ENCODE results near the gene NME8.
A peak's percentile ranks its signal among the peaks of the same experiment; 100 is the strongest.

Gene NME8

DNA sequence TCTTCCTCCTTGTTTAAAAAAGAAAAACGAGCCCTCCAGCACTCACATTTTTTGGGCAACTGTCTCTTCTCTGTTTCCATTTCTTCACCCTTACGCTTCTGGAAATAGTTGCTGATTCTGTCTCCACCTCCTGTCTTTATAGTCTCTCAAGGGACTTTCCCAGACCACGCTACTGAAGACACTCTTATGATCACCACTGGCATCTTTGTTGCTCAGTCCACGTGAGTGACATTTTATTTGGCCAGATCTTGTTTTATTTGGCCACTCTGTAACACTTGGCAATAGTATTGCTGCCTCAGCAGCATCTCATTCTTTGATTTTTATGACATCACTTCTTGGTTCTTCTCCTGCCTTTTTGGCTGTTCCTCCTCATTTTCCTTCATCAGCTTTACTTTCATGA lies 21.6 kb upstream of the NME8 start:
- DNase-seq (ENCODE audit: low read depth in 1 of 2, low spot score in 1 of 2): no peak
- TF ChIP-seq, protein P1, sequence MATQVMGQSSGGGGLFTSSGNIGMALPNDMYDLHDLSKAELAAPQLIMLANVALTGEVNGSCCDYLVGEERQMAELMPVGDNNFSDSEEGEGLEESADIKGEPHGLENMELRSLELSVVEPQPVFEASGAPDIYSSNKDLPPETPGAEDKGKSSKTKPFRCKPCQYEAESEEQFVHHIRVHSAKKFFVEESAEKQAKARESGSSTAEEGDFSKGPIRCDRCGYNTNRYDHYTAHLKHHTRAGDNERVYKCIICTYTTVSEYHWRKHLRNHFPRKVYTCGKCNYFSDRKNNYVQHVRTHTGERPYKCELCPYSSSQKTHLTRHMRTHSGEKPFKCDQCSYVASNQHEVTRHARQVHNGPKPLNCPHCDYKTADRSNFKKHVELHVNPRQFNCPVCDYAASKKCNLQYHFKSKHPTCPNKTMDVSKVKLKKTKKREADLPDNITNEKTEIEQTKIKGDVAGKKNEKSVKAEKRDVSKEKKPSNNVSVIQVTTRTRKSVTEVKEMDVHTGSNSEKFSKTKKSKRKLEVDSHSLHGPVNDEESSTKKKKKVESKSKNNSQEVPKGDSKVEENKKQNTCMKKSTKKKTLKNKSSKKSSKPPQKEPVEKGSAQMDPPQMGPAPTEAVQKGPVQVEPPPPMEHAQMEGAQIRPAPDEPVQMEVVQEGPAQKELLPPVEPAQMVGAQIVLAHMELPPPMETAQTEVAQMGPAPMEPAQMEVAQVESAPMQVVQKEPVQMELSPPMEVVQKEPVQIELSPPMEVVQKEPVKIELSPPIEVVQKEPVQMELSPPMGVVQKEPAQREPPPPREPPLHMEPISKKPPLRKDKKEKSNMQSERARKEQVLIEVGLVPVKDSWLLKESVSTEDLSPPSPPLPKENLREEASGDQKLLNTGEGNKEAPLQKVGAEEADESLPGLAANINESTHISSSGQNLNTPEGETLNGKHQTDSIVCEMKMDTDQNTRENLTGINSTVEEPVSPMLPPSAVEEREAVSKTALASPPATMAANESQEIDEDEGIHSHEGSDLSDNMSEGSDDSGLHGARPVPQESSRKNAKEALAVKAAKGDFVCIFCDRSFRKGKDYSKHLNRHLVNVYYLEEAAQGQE (IDR thresholded peaks at IDR 0.05; ENCODE audit: insufficient replicate concordance, low read depth): no peak
- no peak for TF ChIP-seq SPI1 (IDR thresholded peaks at IDR 0.05; ENCODE audit: borderline replicate concordance, low read depth)
- no peak for TF ChIP-seq POLR2AphosphoS5 (IDR thresholded peaks at IDR 0.05; ENCODE audit: low read depth)
- TF ChIP-seq GABPA (IDR thresholded peaks at IDR 0.05; ENCODE audit: low read depth): no peak
- TF ChIP-seq, protein P2, sequence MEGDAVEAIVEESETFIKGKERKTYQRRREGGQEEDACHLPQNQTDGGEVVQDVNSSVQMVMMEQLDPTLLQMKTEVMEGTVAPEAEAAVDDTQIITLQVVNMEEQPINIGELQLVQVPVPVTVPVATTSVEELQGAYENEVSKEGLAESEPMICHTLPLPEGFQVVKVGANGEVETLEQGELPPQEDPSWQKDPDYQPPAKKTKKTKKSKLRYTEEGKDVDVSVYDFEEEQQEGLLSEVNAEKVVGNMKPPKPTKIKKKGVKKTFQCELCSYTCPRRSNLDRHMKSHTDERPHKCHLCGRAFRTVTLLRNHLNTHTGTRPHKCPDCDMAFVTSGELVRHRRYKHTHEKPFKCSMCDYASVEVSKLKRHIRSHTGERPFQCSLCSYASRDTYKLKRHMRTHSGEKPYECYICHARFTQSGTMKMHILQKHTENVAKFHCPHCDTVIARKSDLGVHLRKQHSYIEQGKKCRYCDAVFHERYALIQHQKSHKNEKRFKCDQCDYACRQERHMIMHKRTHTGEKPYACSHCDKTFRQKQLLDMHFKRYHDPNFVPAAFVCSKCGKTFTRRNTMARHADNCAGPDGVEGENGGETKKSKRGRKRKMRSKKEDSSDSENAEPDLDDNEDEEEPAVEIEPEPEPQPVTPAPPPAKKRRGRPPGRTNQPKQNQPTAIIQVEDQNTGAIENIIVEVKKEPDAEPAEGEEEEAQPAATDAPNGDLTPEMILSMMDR (IDR thresholded peaks at IDR 0.05; ENCODE audit: insufficient read depth, low read length): no peak
- Histone ChIP-seq H3K27ac (replicated peaks) (no peak overlapping the region), H3K27me3 (ENCODE audit: insufficient read depth, poor library complexity, severe bottlenecking) (no peaks in the 10 kb centered on the region), H3K4me3 (replicated peaks; ENCODE audit: insufficient read depth, low read length) (no peak overlapping the region)

DNA sequence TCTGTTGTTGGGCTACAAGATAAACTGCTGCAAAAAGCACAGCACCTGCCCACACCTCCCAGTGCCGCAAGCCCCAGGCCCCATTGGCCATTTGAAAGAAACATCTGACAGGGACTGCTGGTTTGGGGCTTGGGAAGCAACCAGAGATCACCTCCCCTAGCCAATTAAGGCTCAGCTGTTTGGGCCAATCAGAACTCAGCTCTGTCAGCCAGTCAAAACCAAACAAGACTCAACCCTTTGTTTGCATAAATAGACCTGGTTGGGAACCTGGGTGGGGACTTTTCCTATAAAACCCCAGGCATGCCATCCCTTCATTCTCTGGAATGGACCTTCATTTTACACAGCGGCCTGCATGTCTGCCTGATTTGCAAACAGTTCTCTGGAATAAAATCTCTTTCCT lies 17.2 kb upstream of the NME8 start:
- Histone ChIP-seq H3K27ac (replicated peaks) (no peak overlapping the region), H3K4me3 (replicated peaks; ENCODE audit: insufficient read depth, low read length) (no peak overlapping the region), H3K27me3 (ENCODE audit: insufficient read depth, poor library complexity, severe bottlenecking) (no peaks in the 10 kb centered on the region)
- TF ChIP-seq, protein P2 (IDR thresholded peaks at IDR 0.05; ENCODE audit: insufficient read depth, low read length): no peak
- TF ChIP-seq SPI1 (IDR thresholded peaks at IDR 0.05; ENCODE audit: borderline replicate concordance, low read depth) (no peak), GABPA (IDR thresholded peaks at IDR 0.05; ENCODE audit: low read depth) (no peak), POLR2AphosphoS5 (IDR thresholded peaks at IDR 0.05; ENCODE audit: low read depth) (no peak)
- TF ChIP-seq, protein P1 (IDR thresholded peaks at IDR 0.05; ENCODE audit: insufficient replicate concordance, low read depth): no peak
- DNase-seq (ENCODE audit: low read depth in 1 of 2, low spot score in 1 of 2): no peak

DNA sequence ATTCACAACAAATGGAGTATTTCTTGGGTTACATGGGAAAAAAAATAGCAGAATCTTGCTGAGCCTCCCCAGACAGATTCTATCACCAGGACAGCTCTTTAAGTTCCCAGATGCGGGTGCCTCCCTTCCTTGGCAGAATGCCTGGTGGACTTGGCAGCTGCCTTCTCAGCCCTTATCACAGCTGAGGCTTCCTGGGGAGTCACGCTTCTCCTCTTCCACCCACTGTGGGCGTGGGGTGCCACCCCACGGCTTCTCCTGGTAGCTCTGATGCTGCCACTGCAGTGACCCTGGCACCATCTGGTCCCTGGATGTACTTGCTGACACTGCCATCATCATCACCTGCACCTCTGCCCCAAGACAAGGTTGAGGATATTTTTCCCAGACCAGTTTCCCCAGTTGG lies 16.2 kb upstream of the NME8 start:
- 0 out of 2 replicates have a peak, but pooled peaks have one; percentile 28 for TF ChIP-seq POLR2AphosphoS5 (IDR thresholded peaks at IDR 0.05; ENCODE audit: low read depth)
- TF ChIP-seq, protein P2 (IDR thresholded peaks at IDR 0.05; ENCODE audit: insufficient read depth, low read length): peak; percentile 58
- TF ChIP-seq SPI1 (IDR thresholded peaks at IDR 0.05; ENCODE audit: borderline replicate concordance, low read depth): no peak
- TF ChIP-seq GABPA (IDR thresholded peaks at IDR 0.05; ENCODE audit: low read depth): no peak
- TF ChIP-seq, protein P1 (IDR thresholded peaks at IDR 0.05; ENCODE audit: insufficient replicate concordance, low read depth): no peak
- DNase-seq (ENCODE audit: low read depth in 1 of 2, low spot score in 1 of 2): peak; percentile 32 to 80

More for the DNA sequence above, 16.2 kb upstream of the NME8 start:
- Histone ChIP-seq H3K27me3 (ENCODE audit: insufficient read depth, poor library complexity, severe bottlenecking) (no peaks in the 10 kb centered on the region), H3K27ac (replicated peaks) (no peak overlapping the region), H3K4me3 (replicated peaks; ENCODE audit: insufficient read depth, low read length) (no peak overlapping the region)
